Measurements from ENCODE around the gene ARMC8. TPM values are rescaled to one million over a fixed set of nuclear protein-coding genes. Genes with fewer than 3 reads are reported as not detected.

ARMC8 gene
- total RNA-seq, 1 donor from 2014 or later, result 39.6 TPM

GRCh38 chr3:138241061-138241460 lies 54.0 kb downstream of the ARMC8 start:
- DNase-seq (ENCODE audit: low spot score), result no peak
- no peak overlapping the region for H3K27ac Mint-ChIP-seq (ENCODE audit: unreplicated experiment)
- H3K4me1 Mint-ChIP-seq (ENCODE audit: unreplicated experiment), result peaks cover 3% of the 10 kb centered on the region
- H3K27me3 Mint-ChIP-seq (ENCODE audit: unreplicated experiment), result no peaks in the 10 kb centered on the region
- no peaks in the 10 kb centered on the region for H3K36me3 Mint-ChIP-seq (ENCODE audit: low read depth, unreplicated experiment)
- no peaks in the 10 kb centered on the region for H3K9me3 Mint-ChIP-seq (ENCODE audit: unreplicated experiment)
- no peak overlapping the region for H3K4me3 Mint-ChIP-seq (ENCODE audit: unreplicated experiment)
- TF ChIP-seq CTCF (IDR thresholded peaks at IDR 0.05; ENCODE audit: unreplicated experiment), result no peak

DNA sequence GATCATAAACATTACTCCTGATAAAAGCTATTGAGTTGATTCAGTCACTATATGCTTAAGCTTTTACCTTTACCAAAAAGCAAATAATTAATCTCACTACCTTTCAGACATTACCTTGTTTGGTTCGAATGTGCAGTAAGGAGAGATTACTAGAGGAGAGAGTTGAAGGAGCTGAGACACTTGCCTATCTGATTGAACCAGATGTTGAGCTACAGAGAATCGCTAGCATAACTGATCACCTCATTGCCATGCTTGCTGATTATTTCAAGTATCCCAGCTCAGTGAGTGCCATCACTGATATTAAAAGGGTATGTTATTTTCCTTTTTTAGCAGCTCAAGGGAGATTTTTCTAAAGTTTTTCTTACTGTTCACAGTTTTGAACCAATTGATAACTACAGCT lies 54.6 kb downstream of the ARMC8 start:
- Mint-ChIP-seq H3K4me1 (ENCODE audit: unreplicated experiment) (no peaks in the 10 kb centered on the region), H3K4me3 (ENCODE audit: unreplicated experiment) (no peak overlapping the region), H3K36me3 (ENCODE audit: low read depth, unreplicated experiment) (no peaks in the 10 kb centered on the region), H3K27me3 (ENCODE audit: unreplicated experiment) (no peaks in the 10 kb centered on the region), H3K27ac (ENCODE audit: unreplicated experiment) (no peak overlapping the region), H3K9me3 (ENCODE audit: unreplicated experiment) (no peaks in the 10 kb centered on the region)
- DNase-seq (ENCODE audit: low spot score), result no peak
- TF ChIP-seq CTCF (IDR thresholded peaks at IDR 0.05; ENCODE audit: unreplicated experiment), result no peak

GRCh38 chr3:138242466-138242865 lies 55.4 kb downstream of the ARMC8 start:
- TF ChIP-seq CTCF (IDR thresholded peaks at IDR 0.05; ENCODE audit: unreplicated experiment), result no peak
- H3K9me3 Mint-ChIP-seq (ENCODE audit: unreplicated experiment), result no peaks in the 10 kb centered on the region
- no peak overlapping the region for H3K27ac Mint-ChIP-seq (ENCODE audit: unreplicated experiment)

GRCh38 chr3:138245026-138245425 lies 57.9 kb downstream of the ARMC8 start:
- H3K27me3 Mint-ChIP-seq (ENCODE audit: unreplicated experiment), result no peaks in the 10 kb centered on the region
- H3K27ac Mint-ChIP-seq (ENCODE audit: unreplicated experiment), result no peak overlapping the region
- no peak for TF ChIP-seq CTCF (IDR thresholded peaks at IDR 0.05; ENCODE audit: unreplicated experiment)
- H3K36me3 Mint-ChIP-seq (ENCODE audit: low read depth, unreplicated experiment), result no peaks in the 10 kb centered on the region
- H3K4me1 Mint-ChIP-seq (ENCODE audit: unreplicated experiment), result no peaks in the 10 kb centered on the region
- H3K4me3 Mint-ChIP-seq (ENCODE audit: unreplicated experiment), result no peak overlapping the region
- H3K9me3 Mint-ChIP-seq (ENCODE audit: unreplicated experiment), result no peaks in the 10 kb centered on the region
- no peak for DNase-seq (ENCODE audit: low spot score)

More at GRCh38 chr3:138242466-138242865, 55.4 kb downstream of the ARMC8 start:
- DNase-seq (ENCODE audit: low spot score), result no peak
- no peaks in the 10 kb centered on the region for H3K27me3 Mint-ChIP-seq (ENCODE audit: unreplicated experiment)
- no peaks in the 10 kb centered on the region for H3K36me3 Mint-ChIP-seq (ENCODE audit: low read depth, unreplicated experiment)
- H3K4me3 Mint-ChIP-seq (ENCODE audit: unreplicated experiment), result no peak overlapping the region
- H3K4me1 Mint-ChIP-seq (ENCODE audit: unreplicated experiment), result no peaks in the 10 kb centered on the region

DNA sequence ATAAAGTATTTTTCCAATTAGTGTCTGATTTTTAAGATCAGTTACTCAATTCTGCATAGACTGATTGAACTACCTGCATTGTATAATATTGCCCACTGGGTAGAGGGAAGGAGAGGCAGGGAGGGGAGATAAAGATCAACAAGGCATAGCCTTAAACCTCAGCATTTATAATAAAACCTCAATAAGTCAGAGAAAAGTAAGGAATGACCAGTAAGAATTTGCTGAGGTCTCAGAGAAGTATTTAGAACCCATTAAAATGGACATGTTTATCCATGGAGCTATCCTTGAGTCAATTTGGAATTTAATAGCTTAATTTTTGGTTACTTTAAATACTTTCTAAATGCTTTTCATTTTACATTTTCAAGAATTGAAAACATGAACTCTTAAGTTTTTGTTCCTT lies 62.5 kb downstream of the ARMC8 start:
- no peak overlapping the region for H3K27ac Mint-ChIP-seq (ENCODE audit: unreplicated experiment)
- DNase-seq (ENCODE audit: low spot score), result no peak
- no peak overlapping the region for H3K4me3 Mint-ChIP-seq (ENCODE audit: unreplicated experiment)
- H3K27me3 Mint-ChIP-seq (ENCODE audit: unreplicated experiment), result no peaks in the 10 kb centered on the region
- no peaks in the 10 kb centered on the region for H3K4me1 Mint-ChIP-seq (ENCODE audit: unreplicated experiment)
- no peaks in the 10 kb centered on the region for H3K36me3 Mint-ChIP-seq (ENCODE audit: low read depth, unreplicated experiment)
- no peaks in the 10 kb centered on the region for H3K9me3 Mint-ChIP-seq (ENCODE audit: unreplicated experiment)
- no peak for TF ChIP-seq CTCF (IDR thresholded peaks at IDR 0.05; ENCODE audit: unreplicated experiment)
